Mammary epithelial cell (primary cell): ENCODE measurements around the gene CELSR2.

Experiments used
- EZH2 ChIP-seq: IDR thresholded peaks from 2 replicates; pipeline ENCODE4 v1.6.1; 2012; ENCODE audit warnings: low read length, inconsistent platforms, borderline replicate concordance
- TF ChIP-seq, protein P1 (sequence below), 2 donors: IDR thresholded peaks in 1 of 2; conservative IDR thresholded peaks in 1 of 2; 2 replicates each; pipeline ENCODE4 v1.5.1; 2011 to 2012; ENCODE audit warnings: inconsistent platforms in 2 of 2, low read length in 2 of 2, mild to moderate bottlenecking in 2 of 2, control low read depth in 1 of 2, low read depth in 1 of 2; ENCODE audit not compliant: insufficient read depth in 1 of 2; ENCODE audit errors: extremely low read depth in 1 of 2

- TF ChIP-seq, protein P1, sequence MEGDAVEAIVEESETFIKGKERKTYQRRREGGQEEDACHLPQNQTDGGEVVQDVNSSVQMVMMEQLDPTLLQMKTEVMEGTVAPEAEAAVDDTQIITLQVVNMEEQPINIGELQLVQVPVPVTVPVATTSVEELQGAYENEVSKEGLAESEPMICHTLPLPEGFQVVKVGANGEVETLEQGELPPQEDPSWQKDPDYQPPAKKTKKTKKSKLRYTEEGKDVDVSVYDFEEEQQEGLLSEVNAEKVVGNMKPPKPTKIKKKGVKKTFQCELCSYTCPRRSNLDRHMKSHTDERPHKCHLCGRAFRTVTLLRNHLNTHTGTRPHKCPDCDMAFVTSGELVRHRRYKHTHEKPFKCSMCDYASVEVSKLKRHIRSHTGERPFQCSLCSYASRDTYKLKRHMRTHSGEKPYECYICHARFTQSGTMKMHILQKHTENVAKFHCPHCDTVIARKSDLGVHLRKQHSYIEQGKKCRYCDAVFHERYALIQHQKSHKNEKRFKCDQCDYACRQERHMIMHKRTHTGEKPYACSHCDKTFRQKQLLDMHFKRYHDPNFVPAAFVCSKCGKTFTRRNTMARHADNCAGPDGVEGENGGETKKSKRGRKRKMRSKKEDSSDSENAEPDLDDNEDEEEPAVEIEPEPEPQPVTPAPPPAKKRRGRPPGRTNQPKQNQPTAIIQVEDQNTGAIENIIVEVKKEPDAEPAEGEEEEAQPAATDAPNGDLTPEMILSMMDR (conservative IDR thresholded peaks at IDR 0.05 in 1 of 2, IDR thresholded peaks at IDR 0.05 in 1 of 2; ENCODE audit: extremely low read depth in 1 of 2, insufficient read depth in 1 of 2, low read depth in 1 of 2, low read length in 2 of 2), result no peak
- TF ChIP-seq EZH2, result no peak
Measured at GRCh38 chr1:109295712-109296415, 46.5 kb downstream of the CELSR2 start.
